Osteocyte (in vitro differentiated cells): ENCODE measurements around the gene DTWD1. TPM values are rescaled to one million over a fixed set of nuclear protein-coding genes. Genes with fewer than 3 reads are reported as not detected.
A peak's percentile ranks its signal among the peaks of the same experiment; 100 is the strongest.
"Not testable (repeated sequence)": the region's sequence is repeated elsewhere in the genome, so short reads cannot be mapped to it uniquely, and the experiment has no call there.

Experiments
- DNase-seq: peaks from one replicate; pipeline ENCODE4 v3.0.0; 2021; ENCODE audit warnings: mixed read lengths; ENCODE audit not compliant: unreplicated experiment; ENCODE audit errors: extremely low spot score
- H3K27ac Mint-ChIP-seq: one replicate; pipeline ENCODE4 v1.8.0; 2021; ENCODE audit warnings: mild to moderate bottlenecking, mixed read lengths; ENCODE audit not compliant: unreplicated experiment
- H3K27me3 Mint-ChIP-seq: one replicate; pipeline ENCODE4 v1.8.0; 2021; ENCODE audit warnings: mixed read lengths; ENCODE audit not compliant: unreplicated experiment
- H3K36me3 Mint-ChIP-seq: one replicate; pipeline ENCODE4 v1.8.0; 2021; ENCODE audit warnings: mixed read lengths; ENCODE audit not compliant: unreplicated experiment
- H3K4me1 Mint-ChIP-seq: one replicate; pipeline ENCODE4 v1.8.0; 2021; ENCODE audit warnings: mixed read lengths; ENCODE audit not compliant: unreplicated experiment
- H3K4me3 Mint-ChIP-seq: one replicate; pipeline ENCODE4 v1.8.0; 2021; ENCODE audit warnings: mild to moderate bottlenecking, moderate library complexity, mixed read lengths; ENCODE audit not compliant: unreplicated experiment
- H3K9me3 Mint-ChIP-seq: one replicate; pipeline ENCODE4 v1.8.0; 2021; ENCODE audit warnings: mixed read lengths; ENCODE audit not compliant: unreplicated experiment
- total RNA-seq: library from RNA; stranded (reverse); gene quantifications from 2 replicates; pipeline ENCODE4 v1.2.1, GENCODE V29; 2021
- TF ChIP-seq, protein P1 (sequence below): fragments of 200-600 bp; sonication (generic); IDR thresholded peaks from 2 replicates; pipeline ENCODE4 v1.5.0; 2021; ENCODE audit warnings: antibody characterized with exemption, mild to moderate bottlenecking, moderate library complexity

DTWD1 gene
- total RNA-seq, 1 donor from 2014 or later = 19.2 TPM

DNA sequence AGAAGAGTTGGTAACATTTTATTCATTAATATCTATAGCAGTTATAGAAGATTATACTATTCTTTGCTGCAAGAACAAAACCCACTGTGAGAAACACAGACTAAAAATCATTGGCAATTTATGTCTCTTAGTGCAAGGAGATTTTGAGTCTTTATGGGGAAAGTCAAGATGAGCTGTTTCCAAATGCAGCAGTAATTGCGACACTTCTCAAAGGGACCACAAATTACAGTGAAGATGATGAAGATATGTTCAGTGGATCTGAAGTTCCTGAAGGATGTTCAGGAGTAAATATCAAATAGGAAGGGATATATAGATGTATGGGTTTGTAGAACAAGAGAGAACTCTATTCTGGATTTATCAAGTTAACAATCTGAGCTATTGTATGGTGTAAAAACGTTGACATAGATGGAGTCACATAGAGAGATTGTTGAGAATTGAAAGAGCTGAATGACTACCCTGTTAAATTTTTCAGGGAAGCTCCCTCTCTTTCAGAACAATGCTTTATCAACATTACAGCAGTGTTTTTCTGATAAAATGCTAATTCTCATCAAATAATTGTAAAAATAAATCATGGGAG, 71.8 kb downstream of the DTWD1 start:
- Mint-ChIP-seq H3K27ac (no peak overlapping the region), H3K36me3 (no peaks in the 10 kb centered on the region), H3K4me3 (no peak overlapping the region), H3K9me3 (no peaks in the 10 kb centered on the region), H3K27me3 (no peaks in the 10 kb centered on the region), H3K4me1 (peaks cover 15% of the 10 kb centered on the region)
- no peak for DNase-seq
- TF ChIP-seq, protein P1, sequence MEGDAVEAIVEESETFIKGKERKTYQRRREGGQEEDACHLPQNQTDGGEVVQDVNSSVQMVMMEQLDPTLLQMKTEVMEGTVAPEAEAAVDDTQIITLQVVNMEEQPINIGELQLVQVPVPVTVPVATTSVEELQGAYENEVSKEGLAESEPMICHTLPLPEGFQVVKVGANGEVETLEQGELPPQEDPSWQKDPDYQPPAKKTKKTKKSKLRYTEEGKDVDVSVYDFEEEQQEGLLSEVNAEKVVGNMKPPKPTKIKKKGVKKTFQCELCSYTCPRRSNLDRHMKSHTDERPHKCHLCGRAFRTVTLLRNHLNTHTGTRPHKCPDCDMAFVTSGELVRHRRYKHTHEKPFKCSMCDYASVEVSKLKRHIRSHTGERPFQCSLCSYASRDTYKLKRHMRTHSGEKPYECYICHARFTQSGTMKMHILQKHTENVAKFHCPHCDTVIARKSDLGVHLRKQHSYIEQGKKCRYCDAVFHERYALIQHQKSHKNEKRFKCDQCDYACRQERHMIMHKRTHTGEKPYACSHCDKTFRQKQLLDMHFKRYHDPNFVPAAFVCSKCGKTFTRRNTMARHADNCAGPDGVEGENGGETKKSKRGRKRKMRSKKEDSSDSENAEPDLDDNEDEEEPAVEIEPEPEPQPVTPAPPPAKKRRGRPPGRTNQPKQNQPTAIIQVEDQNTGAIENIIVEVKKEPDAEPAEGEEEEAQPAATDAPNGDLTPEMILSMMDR = no peak

DNA sequence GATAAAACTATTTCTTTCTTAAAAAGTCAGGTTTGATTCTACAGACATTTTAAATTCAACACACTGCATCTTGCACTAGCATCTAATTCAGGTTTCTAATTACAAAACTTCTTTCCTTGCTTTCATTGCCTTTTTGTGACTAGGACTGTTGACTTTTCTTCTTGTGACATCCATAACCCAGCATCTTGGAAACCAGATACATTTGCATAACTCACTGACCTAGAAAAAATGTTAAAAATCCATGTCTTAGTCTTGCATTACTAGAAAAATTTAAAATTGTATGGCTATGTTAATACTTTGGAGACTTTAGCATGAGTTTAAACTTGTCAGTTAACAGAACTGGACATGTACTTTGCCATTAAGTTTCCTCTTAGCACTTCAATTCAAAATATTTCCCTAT, 72.7 kb downstream of the DTWD1 start:
- H3K27ac Mint-ChIP-seq = peak overlapping the region; percentile 40
- TF ChIP-seq, protein P1 = no peak
- DNase-seq = no peak
- no peaks in the 10 kb centered on the region for H3K36me3 Mint-ChIP-seq
- H3K27me3 Mint-ChIP-seq = no peaks in the 10 kb centered on the region
- H3K9me3 Mint-ChIP-seq = no peaks in the 10 kb centered on the region
- peaks cover 15% of the 10 kb centered on the region for H3K4me1 Mint-ChIP-seq
- H3K4me3 Mint-ChIP-seq = no peak overlapping the region

DNA sequence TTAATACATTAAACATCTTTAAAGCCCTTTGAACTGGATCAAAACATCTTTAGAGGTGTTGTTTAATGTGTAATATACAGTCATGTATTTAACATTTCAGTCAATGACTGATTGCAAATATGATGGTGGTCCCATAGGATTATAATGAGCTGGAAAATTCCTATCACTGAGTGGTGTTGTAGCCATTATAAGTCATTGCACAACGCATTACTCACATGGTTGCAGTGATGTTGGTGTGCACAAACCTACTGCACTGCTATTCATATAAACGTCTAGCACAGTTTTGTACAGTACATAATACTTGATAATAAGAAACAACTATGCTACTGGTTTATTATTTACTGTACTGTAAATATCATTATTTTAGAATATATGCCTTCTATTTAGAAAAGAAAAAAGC, 75.6 kb downstream of the DTWD1 start:
- Mint-ChIP-seq H3K36me3 (no peaks in the 10 kb centered on the region), H3K27me3 (no peaks in the 10 kb centered on the region), H3K27ac (no peak overlapping the region), H3K9me3 (no peaks in the 10 kb centered on the region), H3K4me1 (peaks cover 15% of the 10 kb centered on the region), H3K4me3 (no peak overlapping the region)
- no peak for DNase-seq
- TF ChIP-seq, protein P1 = no peak

DNA sequence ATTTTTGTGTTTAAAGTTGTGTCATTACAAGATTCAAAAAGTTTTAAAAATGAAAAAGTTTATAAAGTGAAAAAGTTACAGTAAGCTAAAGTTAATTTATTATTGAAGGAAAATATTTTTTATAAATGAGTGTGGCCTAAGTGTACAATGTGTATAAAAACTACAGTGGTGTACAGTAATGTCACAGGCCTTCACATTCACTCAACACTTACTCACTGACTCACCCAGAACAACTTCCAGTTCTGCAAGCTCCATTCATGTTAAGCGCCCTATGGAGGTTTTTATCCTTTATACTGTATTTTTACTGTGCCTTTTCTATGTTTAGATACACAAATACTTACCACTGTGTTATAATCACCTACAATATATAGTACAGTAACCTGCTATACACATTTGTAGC, 76.3 kb downstream of the DTWD1 start:
- H3K36me3 Mint-ChIP-seq = no peaks in the 10 kb centered on the region
- H3K9me3 Mint-ChIP-seq = no peaks in the 10 kb centered on the region

DNA sequence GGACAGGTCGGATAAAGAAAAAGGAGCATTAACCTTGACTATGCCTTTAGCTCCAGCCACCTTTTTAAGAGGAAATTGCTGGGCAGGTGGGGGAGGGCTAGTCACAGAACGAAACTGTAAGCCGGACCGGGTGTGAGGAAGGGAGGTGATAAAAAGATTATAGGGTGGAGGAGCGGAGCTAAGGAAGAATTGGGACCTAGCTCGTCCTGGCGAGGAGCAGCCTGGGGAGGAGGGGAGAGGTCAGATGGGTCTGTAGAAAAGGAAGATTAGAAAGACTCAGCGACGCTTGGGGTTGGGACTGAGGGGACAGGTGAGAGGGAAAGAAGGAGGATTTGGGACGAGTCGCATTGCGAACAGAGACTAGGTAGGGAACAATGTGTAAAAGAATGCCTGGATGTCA, 82.1 kb downstream of the DTWD1 start:
- not testable (repeated sequence) for H3K27ac Mint-ChIP-seq, H3K4me3 Mint-ChIP-seq, H3K27me3 Mint-ChIP-seq, H3K4me1 Mint-ChIP-seq, H3K9me3 Mint-ChIP-seq, DNase-seq, H3K36me3 Mint-ChIP-seq

More for the DNA sequence above, 76.3 kb downstream of the DTWD1 start:
- Mint-ChIP-seq H3K27ac (no peak overlapping the region), H3K4me1 (peaks cover 15% of the 10 kb centered on the region), H3K27me3 (no peaks in the 10 kb centered on the region), H3K4me3 (no peak overlapping the region)
- TF ChIP-seq, protein P1 = no peak
- DNase-seq = no peak

Other genes with a start within 250 kb of the DTWD1 start
- gene FGF7, start 197.8 kb upstream of the DTWD1 start, total RNA-seq = 0.32 TPM in 1 of 2 replicates, not detected in the other
- 3.0 and 4.0 TPM in 2 replicates for gene FAM227B, start 230 bp upstream of the DTWD1 start, total RNA-seq